NCI-H2227 (cell line): ENCODE data around the gene KRTAP4-2.
"Not testable (repeated sequence)": the region's sequence is repeated elsewhere in the genome, so short reads cannot be mapped to it uniquely, and the experiment has no call there.

Experiments
- DNase-seq: peaks from one replicate; lab custom pipeline; 2025; ENCODE audit not compliant: unreplicated experiment; lab: John Stamatoyannopoulos, UW

KRTAP4-2 gene

DNA sequence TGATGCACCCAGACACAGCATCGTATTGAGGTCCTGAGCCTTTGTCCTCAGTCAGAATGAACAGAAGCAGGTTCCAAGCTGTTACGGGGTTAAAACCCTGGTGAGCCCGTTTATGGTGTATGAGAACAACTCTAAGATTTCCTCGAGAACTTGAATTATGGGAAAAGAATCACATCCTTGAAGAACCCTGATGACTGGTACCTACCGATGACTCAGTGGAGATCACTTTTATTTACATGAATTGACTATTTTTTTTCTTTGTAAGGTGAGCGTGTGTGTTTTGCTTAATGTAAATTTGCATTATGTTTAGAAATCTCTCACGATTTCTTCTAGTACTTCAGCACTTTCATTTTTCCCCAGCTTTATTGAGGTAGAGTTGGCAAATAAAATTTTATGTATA is 14.2 kb downstream of the KRTAP4-2 start:
- DNase-seq: no peak

DNA sequence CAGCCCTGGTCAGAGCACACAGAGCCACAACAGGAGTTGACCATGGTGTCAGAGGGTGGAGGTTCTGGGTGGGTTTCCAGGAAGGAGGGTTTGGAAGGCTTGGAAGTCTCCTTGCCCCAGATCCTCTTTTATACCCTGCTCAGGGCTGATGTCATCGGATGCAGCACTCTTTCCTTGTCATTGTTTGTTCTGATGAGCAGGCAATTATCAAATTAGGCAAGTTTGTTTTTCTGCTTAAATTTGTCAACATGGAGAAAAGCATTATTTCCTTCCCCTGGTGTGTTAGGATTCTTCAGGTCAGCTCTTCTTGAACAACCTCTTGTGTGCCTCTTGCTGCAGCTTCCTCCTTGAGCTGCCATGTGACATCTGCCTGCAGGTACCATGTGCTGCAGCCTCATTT is 17.4 kb downstream of the KRTAP4-2 start, which contains the start of gene KRTAP4-4:
KRTAP4-4 (minus strand) TSS at position 101 of the 400 bp plus-strand sequence; CDS start at position 44, 57 bp downstream.
- no peak for DNase-seq

DNA sequence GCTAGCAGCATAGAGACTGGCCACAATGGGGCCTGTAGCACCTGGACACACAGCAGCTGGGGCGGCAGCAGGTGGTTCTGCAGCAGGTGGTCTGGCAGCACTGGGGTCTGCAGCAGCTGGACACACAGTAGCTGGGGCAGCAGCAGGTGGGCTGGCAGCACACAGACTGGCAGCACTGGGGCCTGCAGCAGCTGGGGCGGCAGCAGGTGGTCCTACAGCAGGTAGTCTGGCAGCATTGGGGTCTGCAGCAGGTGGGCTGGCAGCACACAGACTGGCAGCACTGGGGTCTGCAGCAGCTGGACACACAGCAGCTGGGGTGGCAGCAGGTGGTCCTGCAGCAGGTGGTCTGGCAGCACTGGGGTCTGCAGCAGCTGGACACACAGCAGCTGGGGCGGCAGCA is 17.8 kb downstream of the KRTAP4-2 start:
- DNase-seq: not testable (repeated sequence)

DNA sequence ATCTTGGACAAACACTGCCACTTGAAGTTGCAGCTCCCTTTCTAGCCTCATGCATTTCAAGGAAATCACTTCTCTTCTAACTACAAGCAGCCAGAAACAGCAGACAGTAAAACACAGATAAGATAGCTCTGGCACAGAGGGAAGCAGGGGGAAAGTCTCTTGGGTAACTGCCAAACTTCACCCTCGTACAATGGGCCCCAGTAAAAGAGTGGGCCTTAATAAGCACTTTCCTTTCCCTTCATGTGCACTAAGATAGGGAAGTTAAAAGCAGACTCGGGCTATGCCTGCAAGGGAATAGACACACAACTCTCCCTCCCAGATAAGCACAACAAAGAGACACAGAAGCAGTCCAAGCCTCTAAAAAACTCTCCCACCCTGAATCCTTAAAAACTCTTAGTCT is 24.2 kb downstream of the KRTAP4-2 start:
- DNase-seq: peak; percentile 20

DNA sequence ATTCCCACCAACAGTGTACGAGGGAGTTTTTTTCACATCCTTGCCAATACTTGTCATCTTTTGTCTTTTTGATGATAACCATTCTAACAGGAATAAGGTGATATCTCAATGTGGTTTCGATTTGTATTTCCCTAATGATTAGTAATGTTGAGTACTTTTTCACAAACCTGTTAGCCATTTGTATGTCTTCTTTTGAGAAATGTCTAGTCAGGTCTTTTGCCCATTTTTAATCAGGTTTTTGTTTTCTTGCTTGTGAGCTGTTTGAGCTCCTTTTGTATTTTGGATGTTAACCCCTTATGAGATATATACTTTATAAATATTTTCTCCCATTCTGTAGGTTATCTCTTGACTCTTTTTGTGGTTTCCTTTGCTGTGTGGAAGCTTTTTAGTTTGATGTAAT is 26.5 kb downstream of the KRTAP4-2 start:
- DNase-seq: no peak

DNA sequence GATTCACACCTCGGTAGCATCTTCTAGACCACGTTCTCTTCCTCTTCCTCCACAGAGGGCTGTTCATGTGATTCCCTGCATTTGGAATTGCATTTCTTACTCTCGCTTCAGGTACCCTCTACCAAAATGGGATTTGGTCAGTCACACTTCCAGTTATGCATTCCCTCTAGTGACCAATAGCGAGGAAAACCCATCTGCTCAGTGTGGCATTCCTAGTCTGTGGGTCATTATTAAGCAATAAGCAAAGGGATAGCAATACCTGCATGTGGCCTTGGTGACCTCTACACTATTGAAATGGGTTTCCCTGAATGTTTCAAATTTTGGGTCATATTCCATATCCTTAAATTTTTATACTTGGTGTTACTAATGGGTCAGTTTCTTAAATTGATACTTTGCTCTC is 28.0 kb downstream of the KRTAP4-2 start:
- no peak for DNase-seq

DNA sequence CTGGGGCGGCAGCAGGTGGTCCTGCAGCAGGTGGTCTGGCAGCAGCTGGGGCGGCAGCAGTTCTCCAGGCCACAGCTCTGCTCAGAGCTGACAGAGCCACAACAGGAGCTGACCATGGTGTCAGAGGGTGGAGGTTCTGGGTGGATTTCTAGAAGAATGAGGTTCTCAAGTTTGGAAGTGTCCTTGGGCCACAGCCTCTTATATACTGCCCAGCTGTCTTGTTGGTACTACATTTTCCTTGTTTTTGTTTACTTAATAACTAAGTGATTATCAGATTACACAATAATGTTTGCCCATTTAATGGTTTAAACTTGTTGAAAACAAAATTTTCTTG is 28.4 kb downstream of the KRTAP4-2 start, which contains the start of gene KRTAP4-5:
KRTAP4-5 (minus strand) TSS at position 174 of the 334 bp plus-strand sequence; CDS start at position 116, 58 bp downstream.
- DNase-seq: no peak

DNA sequence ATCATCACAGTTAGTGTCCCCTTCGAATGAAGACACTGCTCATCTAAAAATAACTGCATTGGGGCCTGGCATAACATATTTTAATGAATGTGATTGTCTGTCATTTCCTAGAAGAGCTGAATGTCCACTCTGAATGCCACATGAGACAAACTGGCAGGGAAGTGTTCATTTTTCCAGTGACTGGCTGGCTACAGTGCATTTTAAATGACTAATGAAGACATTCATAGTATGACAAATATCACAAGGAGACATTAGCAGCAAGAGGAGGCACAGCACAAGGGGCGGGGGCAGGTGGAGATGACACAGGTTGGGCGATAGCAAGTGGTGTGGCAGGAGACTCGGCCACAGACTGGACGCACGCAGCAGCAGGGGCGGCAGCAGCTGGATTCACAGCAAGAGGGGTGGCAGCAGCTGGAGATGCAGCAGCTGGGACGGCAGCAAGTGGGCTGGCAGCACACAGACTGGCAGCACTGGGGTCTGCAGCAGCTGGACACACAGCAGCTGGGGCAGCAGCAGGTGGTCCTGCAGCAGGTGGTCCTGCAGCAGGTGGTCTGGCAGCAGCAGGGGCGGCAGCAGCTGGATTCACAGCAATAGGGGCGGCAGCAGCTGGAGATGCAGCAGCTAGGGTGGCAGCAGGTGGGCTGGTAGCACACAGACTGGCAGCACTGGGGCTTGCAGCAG is 28.9 kb downstream of the KRTAP4-2 start:
- DNase-seq: not testable (repeated sequence)

DNA sequence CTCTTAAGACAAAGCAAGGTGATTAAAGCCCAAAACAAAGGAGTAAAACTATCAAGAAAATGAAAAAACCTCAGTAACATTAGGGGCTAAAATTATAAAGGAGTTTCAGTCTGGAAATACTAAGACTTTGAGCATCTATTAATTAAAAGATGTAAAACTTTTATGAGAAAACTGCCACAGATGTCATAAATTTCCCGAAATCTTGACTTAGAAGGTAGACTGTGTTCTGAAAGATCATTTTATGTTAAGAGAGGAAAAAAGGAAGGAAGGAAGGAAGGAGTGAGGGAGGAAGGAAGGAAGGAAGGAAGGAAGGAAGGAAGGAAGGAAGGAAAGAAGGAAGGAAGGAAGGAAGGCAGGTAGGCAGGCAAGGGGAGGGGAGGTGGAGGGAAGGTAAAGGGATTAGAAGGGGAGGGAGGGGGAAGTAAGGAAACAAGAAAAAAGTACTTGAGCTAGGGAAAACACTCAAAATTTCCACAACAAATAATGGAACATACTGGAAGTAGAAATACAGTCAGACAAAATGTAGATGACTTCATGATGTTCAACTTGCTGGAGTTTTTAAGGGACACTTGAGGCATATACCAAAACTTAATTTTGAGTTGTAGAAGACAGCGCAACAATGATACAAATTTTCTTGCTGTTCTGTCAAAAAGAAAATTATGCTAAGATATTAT is 30.4 kb downstream of the KRTAP4-2 start:
- DNase-seq: no peak

DNA sequence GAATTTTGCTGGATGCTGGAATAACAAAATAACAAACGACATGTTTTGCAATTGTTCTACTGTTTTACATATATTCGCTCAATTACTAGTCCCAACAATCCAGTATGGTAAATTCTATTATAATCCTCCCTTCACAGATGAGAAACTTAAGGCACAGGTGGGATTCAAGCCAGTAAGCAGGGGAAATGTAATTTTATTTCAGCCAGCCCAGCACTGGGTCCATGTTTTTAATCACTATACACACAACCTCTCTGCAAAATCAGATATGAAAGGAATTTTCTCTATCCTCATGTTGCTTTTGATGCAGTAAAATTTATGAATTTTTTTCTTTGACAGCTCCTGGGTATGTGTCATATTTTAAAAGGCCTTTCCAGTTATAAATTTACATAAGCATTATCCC is 32.8 kb downstream of the KRTAP4-2 start:
- no peak for DNase-seq

DNA sequence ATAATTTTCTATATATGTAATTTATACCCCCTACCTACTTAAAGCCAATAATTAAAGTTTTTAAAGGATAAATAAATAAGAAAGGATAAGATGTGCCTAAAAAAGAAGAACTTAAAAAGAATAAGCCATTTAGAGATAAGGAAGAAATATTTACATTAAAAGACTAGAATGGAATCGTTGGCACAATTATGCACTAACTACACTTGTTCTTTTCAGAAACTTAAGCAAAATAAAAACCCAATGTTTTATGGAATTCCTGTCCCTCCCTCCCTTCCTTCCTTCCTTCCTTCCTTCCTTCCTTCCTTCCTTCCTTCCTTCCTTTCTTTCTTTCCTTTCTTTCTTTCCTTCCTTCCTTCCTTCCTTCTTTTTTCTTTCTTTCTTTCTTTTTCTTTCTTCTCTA is 33.2 kb downstream of the KRTAP4-2 start:
- no peak for DNase-seq

DNA sequence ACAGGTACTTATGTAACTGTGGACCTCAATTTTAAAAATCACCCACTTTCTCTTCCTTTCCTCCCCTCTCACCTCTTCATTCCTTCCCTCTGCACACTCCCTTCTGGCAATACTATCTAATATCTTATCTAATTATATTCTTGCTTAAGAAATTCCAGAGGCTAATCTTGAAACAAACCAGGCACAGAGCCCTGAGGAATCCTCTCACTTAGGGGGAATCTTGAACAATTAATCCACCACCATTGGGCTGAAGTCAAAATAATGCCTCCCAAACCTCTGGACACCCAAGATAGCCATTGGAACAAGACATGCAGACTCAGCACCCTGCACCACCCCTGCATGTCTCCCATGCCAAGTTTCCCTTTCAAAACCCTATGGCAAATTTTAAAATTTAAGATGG is 36.7 kb downstream of the KRTAP4-2 start:
- DNase-seq: no peak

DNA sequence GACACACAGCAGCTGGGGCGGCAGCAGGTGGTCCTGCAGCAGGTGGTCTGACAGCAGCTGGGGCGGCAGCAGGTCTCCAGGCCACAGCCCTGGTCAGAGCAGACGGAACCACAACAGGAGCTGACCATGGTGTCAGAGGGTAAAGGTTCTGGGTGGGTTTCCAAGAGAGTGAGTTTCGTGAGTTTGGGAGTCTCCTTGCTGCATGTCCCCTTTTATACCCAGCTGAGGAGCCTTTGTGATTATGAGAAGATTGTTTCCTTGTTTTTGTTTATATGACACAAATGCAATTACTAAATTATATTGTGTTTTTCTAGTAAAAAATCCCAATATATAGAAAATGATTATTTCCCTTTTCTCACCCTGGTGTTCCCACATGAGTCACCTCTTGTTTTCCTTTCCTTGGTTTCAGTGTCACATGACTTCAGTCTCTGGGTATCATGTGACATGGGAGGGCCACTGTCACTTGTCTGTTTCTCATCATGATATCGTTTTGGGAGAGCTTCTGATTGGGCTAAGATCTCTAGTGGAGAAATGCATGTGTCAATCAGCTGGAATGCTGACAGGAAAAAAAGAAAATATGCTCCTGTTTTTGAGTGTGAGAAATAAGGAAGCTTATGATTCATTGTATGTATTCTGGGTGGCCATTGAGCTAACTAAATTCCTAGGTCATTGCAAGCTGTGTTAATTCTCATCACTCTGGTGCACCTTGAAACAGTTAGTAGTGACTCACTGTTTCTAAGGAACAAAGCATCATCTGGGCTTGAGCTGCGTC is 37.5 kb downstream of the KRTAP4-2 start, which contains the start of gene KRTAP4-6:
KRTAP4-6 (minus strand) TSS at position 185 of the 772 bp plus-strand sequence; CDS start at position 128, 57 bp downstream.
- no peak for DNase-seq

DNA sequence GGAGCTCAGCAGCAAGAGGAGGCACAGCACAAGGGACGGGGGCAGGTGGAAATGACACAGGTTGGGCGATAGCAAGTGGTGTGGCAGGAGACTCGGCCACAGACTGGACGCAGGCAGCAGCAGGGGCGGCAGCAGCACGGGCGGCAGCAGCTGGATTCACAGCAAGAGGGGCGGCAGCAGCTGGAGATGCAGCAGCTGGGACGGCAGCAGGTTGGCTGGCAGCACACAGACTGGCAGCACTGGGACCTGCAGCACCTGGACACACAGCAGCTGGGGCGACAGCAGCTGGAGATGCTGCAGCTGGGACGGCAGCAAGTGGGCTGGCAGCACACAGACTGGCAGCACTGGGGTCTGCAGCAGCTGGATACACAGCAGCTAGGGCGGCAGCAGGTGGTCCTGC is 38.2 kb downstream of the KRTAP4-2 start:
- not testable (repeated sequence) for DNase-seq

DNA sequence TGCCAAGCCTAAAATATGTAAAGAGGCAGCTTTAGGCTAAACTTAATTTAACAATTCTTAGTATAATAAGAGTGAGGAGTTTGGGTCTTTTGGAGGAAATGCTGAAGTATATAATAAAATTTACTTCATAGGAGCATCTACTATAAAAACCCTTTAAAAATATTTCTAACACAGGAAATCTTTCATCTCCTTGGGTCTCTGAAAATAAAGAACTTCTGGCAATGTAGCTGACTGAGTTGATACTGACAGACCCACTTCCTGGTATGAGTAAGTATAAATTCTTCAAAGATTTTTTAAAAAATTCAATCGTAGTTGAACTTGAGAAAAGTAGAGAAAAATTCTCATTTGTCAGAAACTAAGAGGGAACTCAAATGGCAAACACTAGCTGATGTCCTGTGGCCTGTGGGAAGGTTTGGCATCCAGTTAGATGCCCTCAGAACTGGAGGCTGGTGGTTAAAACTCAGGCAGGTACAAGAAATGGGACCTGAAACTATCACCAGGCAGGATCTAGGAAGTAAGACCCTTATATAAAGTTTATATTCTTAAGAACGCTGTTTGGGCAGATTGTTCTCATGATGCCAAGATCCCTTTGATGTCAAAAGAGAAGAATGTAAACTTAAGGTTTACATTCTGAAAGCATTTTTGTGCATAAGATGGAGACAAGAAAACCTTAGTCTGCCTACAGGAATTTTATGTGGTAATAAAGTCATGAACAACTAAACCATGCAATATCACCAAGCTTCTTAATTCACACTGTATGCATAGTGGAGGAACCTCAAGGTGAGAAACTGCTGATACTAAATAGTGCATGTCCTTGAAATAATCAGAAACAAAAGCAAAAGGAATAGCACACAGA is 43.9 kb downstream of the KRTAP4-2 start:
- no peak for DNase-seq

DNA sequence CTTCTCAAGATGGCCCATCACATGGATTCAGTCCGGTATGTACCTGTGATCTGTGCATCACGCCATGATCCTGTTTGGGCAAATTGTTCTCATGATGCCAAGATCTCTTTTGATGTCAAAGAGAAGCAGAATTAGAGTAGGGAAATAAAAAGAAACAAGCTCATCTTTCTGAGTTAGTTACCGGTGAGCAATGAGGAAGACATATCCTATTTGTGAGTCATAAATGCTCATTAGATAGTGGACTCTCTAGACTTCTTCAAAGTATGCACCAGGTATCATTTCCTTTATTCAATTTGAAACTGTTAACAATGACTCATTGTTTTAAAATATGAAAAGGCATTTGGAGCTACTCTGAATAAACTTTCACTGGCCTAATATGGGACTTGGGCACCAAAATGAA is 46.0 kb downstream of the KRTAP4-2 start:
- no peak for DNase-seq
